IMR-90 (cell line): Measurements from ENCODE around the gene SHROOM3. TPM values are rescaled to one million over a fixed set of nuclear protein-coding genes. Genes with fewer than 3 reads are reported as not detected.

ENCODE experiments used
- ATAC-seq: fragments of 200-7000 bp; cut with Tn5 transposase; 2 replicates; pipeline ENCODE4 v1.9.1; 2020; ENCODE audit warnings: low read depth, mild to moderate bottlenecking, moderate library complexity
- BruUV-seq: library from RNA; stranded (reverse); fragments of 400-500 nt; replicated peaks from 2 replicates; lab custom pipeline; 2021; lab: Mats Ljungman, UMichigan
- CTCF ChIA-PET: fragments of 300-600 bp; formaldehyde crosslinking; extraction: SDS; loops from one replicate; lab custom pipeline; 2021; ENCODE audit warnings: antibody characterized with exemption; lab: Yijun Ruan, JAX
- POLR2A ChIA-PET: fragments of 300-600 bp; sonication (Branson Sonifier 250); formaldehyde crosslinking; loops from one replicate; lab custom pipeline; 2022; ENCODE audit warnings: antibody characterized with exemption; ENCODE audit not compliant: unreplicated experiment; lab: Charles Lee
- DNase-seq: peaks from one replicate; pipeline ENCODE4 v3.0.0; 2013
- H2AFZ ChIP-seq: replicated peaks from 2 replicates; pipeline ENCODE3; 2013; ENCODE audit warnings: low read length, mild to moderate bottlenecking; ENCODE audit not compliant: poor library complexity
- H2AK5ac ChIP-seq: 2 replicates; pipeline ENCODE4 v1.6.1; 2013; ENCODE audit warnings: low read depth, low read length, inconsistent platforms
- H2AK9ac ChIP-seq: replicated peaks from 2 replicates; pipeline ENCODE3; 2013; ENCODE audit warnings: mild to moderate bottlenecking, low read depth, low read length, moderate library complexity; ENCODE audit not compliant: poor library complexity
- H2BK120ac ChIP-seq: 2 replicates; pipeline ENCODE4 v1.6.1; 2013; ENCODE audit warnings: low read depth, low read length, inconsistent platforms
- H2BK15ac ChIP-seq: 3 replicates; pipeline ENCODE4 v1.6.1; 2013; ENCODE audit warnings: low read depth, low read length, inconsistent platforms
- H2BK20ac ChIP-seq: 2 replicates; pipeline ENCODE4 v1.6.1; 2013; ENCODE audit warnings: low read depth, mild to moderate bottlenecking, inconsistent platforms, low read length, moderate library complexity
- H2BK5ac ChIP-seq: 2 replicates; pipeline ENCODE4 v1.6.1; 2013; ENCODE audit warnings: mild to moderate bottlenecking, low read depth, low read length, inconsistent platforms; ENCODE audit not compliant: poor library complexity, severe bottlenecking
- H3K14ac ChIP-seq: replicated peaks from 2 replicates; pipeline ENCODE4 v1.6.1; 2013; ENCODE audit warnings: low read depth, low read length, inconsistent platforms
- H3K18ac ChIP-seq: 2 replicates; pipeline ENCODE4 v1.6.1; 2013; ENCODE audit warnings: low read depth, low read length, control low read depth
- H3K23ac ChIP-seq: 2 replicates; pipeline ENCODE4 v1.6.1; 2013; ENCODE audit warnings: low read depth, low read length, inconsistent platforms
- H3K27ac ChIP-seq: 2 replicates; pipeline ENCODE4 v1.5.1; 2013; ENCODE audit warnings: mild to moderate bottlenecking, control low read depth, low read length; ENCODE audit not compliant: insufficient read depth
- H3K27me3 ChIP-seq: 2 replicates; pipeline ENCODE4 v1.6.1; 2013; ENCODE audit warnings: low read length; ENCODE audit not compliant: control insufficient read depth, insufficient read depth
- H3K36me3 ChIP-seq: 2 replicates; pipeline ENCODE4 v1.6.1; 2013; ENCODE audit warnings: low read length, mixed read lengths; ENCODE audit not compliant: control insufficient read depth, insufficient read depth
- H3K4ac ChIP-seq: 2 replicates; pipeline ENCODE4 v1.6.1; 2013; ENCODE audit warnings: low read depth, low read length, inconsistent platforms
- H3K4me1 ChIP-seq: 2 replicates; pipeline ENCODE4 v1.6.1; 2013; ENCODE audit warnings: low read length, mixed read lengths; ENCODE audit not compliant: control insufficient read depth, insufficient read depth
- H3K4me2 ChIP-seq: 2 replicates; pipeline ENCODE4 v1.6.1; 2013; ENCODE audit warnings: low read depth, mild to moderate bottlenecking, control low read depth, low read length, moderate library complexity
- H3K4me3 ChIP-seq: 2 replicates; pipeline ENCODE4 v1.5.1; 2013; ENCODE audit warnings: low read depth, mild to moderate bottlenecking, control low read depth, low read length, moderate library complexity; ENCODE audit not compliant: insufficient read depth
- H3K56ac ChIP-seq: 2 replicates; pipeline ENCODE4 v1.6.1; 2013; ENCODE audit warnings: low read length, inconsistent platforms; ENCODE audit not compliant: insufficient read depth; ENCODE audit errors: extremely low read depth
- H3K79me1 ChIP-seq, 2 experiments: 2 replicates each; pipeline ENCODE4 v1.6.1; 2013; ENCODE audit warnings: low read length in 2 of 2, inconsistent platforms in 1 of 2, low read depth in 1 of 2
- H3K9ac ChIP-seq: 2 replicates; pipeline ENCODE4 v1.6.1; 2013; ENCODE audit warnings: low read depth, low read length, control low read depth
- H3K9me1 ChIP-seq: 2 replicates; pipeline ENCODE4 v1.6.1; 2013; ENCODE audit warnings: low read length, inconsistent platforms; ENCODE audit not compliant: insufficient read depth
- H3K9me3 ChIP-seq: 2 replicates; pipeline ENCODE4 v1.6.1; 2013; ENCODE audit warnings: low read length; ENCODE audit not compliant: control insufficient read depth, insufficient read depth
- H4K20me1 ChIP-seq: 2 replicates; pipeline ENCODE4 v1.6.1; 2013; ENCODE audit warnings: low read length, inconsistent platforms; ENCODE audit not compliant: insufficient read depth
- H4K5ac ChIP-seq: 2 replicates; pipeline ENCODE4 v1.6.1; 2013; ENCODE audit warnings: mild to moderate bottlenecking, low read depth, low read length, control low read depth
- H4K8ac ChIP-seq, 2 experiments: 2 replicates each; pipeline ENCODE4 v1.6.1; 2013; ENCODE audit warnings: low read depth in 2 of 2, low read length in 2 of 2, control low read depth in 1 of 2, inconsistent platforms in 1 of 2
- H4K91ac ChIP-seq: 2 replicates; pipeline ENCODE4 v1.6.1; 2013; ENCODE audit warnings: low read depth, low read length, inconsistent platforms; ENCODE audit not compliant: insufficient read depth
- CEBPB ChIP-seq: IDR thresholded peaks from 2 replicates; pipeline ENCODE4 v1.6.1; 2012; ENCODE audit warnings: low read depth, low read length, improper control_type of control experiment
- CHD1 ChIP-seq: IDR thresholded peaks from 2 replicates; pipeline ENCODE4 v1.6.1; 2012; ENCODE audit warnings: low read depth, low read length, improper control_type of control experiment
- WGBS, 2 experiments: methylation state at CpG; one replicate each; pipeline versions ENCODE4 v1.1.5 to v1.1.7; 2013; ENCODE audit warnings: missing lambda C conversion rate in 2 of 2; ENCODE audit not compliant: insufficient read length in 1 of 2; ENCODE audit errors: extremely low coverage in 2 of 2; 5-methylcytosine and 5-hydroxymethylcytosine counted together
- dilution Hi-C: fragments of 300-500 bp; cut with HindIII; formaldehyde crosslinking; loops from one replicate; pipeline ENCODE4 v1.14.3; 2018; ENCODE audit warnings: low sequenced_read_pairs; ENCODE audit not compliant: unreplicated experiment
- in situ Hi-C: fragments of 300-500 bp; cut with MboI; formaldehyde crosslinking; loops from 3 replicates; pipeline ENCODE4 v1.14.3; 2019; ENCODE audit warnings: low sequenced_read_pairs, inconsistent platforms, mixed read lengths
- intact Hi-C: fragments of 100-400 bp; cut with micrococcal nuclease; formaldehyde crosslinking; loops from 2 replicates; pipeline ENCODE4 v1.10.0; 2022
- polyA plus RNA-seq, 3 experiments: library from polyadenylated mRNA; depleted of rRNA; stranded (reverse); fragments of >200 nt; gene quantifications; 2 replicates each; pipeline ENCODE4 v1.2.3, GENCODE V29; 2012; ENCODE audit warnings: low replicate concordance in 1 of 3
- total RNA-seq: library from RNA; depleted of rRNA; stranded (reverse); fragments of >200 nt; gene quantifications from 2 replicates; pipeline ENCODE4 v1.2.3, GENCODE V29; 2012
- TF ChIP-seq, protein P1 (sequence below): fragments of 150-350 bp; IDR thresholded peaks from 2 replicates; pipeline ENCODE4 v1.6.1; 2016; ENCODE audit warnings: low read depth, mild to moderate bottlenecking, low read length, moderate library complexity, borderline replicate concordance

The SHROOM3 gene
- total and polyA plus RNA-seq, 2 of the 4 experiments (the other 2 are of a cell fraction) = 10.8 to 19.5 TPM

- TF ChIP-seq, protein P1, sequence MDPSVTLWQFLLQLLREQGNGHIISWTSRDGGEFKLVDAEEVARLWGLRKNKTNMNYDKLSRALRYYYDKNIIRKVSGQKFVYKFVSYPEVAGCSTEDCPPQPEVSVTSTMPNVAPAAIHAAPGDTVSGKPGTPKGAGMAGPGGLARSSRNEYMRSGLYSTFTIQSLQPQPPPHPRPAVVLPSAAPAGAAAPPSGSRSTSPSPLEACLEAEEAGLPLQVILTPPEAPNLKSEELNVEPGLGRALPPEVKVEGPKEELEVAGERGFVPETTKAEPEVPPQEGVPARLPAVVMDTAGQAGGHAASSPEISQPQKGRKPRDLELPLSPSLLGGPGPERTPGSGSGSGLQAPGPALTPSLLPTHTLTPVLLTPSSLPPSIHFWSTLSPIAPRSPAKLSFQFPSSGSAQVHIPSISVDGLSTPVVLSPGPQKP = no peak
- TF ChIP-seq CHD1 = no peak
Observed at GRCh38 chr4:76401654-76402053, 33.4 kb upstream of the SHROOM3 start (continued).

GRCh38 chr4:76406081-76406480 is 28.9 kb upstream of the SHROOM3 start:
- Histone ChIP-seq H3K79me1 (no peaks in the 10 kb centered on the region), H3K23ac (no peak overlapping the region), H2BK5ac (no peak overlapping the region), H3K36me3 (no peaks in the 10 kb centered on the region), H3K18ac (no peak overlapping the region), H3K4me2 (no peak overlapping the region), H3K56ac (no peak overlapping the region), H2BK120ac (no peak overlapping the region), H3K9me1 (no peaks in the 10 kb centered on the region), H2AFZ (no peak overlapping the region), H3K14ac (no peak overlapping the region), H2BK20ac (no peak overlapping the region), H4K8ac (no peak overlapping the region), H2BK15ac (no peak overlapping the region), H4K5ac (no peak overlapping the region), H3K4ac (no peak overlapping the region), H3K9ac (no peak overlapping the region), H2AK9ac (no peak overlapping the region), H4K91ac (no peak overlapping the region), H3K27me3 (peaks cover 15% of the 10 kb centered on the region), H4K20me1 (no peaks in the 10 kb centered on the region), H3K27ac (no peak overlapping the region), H2AK5ac (no peak overlapping the region), H3K4me1 (no peaks in the 10 kb centered on the region), H3K9me3 (no peaks in the 10 kb centered on the region), H3K4me3 (no peak overlapping the region)
- intact Hi-C loops = no loop called here
- CTCF ChIA-PET = no interaction called here
- ATAC-seq (no peak), DNase-seq (no peak)
- POLR2A ChIA-PET = no interaction called here
- BruUV-seq = no TSS peak
- WGBS, 2 experiments = no CpG with 5 or more reads among the region's 5 CpGs
- TF ChIP-seq CHD1 (no peak), CEBPB (0 out of 2 replicates have a peak, but pooled peaks have one; percentile 23)
- in situ Hi-C loops = no loop called here
- dilution Hi-C loops = no loop called here
